ENCODE results near the gene HUNK. TPM values are rescaled to one million over a fixed set of nuclear protein-coding genes. Genes with fewer than 3 reads are reported as not detected.

The HUNK gene
- total RNA-seq, 4 donors from 2014 or later, result 1.6 to 7.0 (median 3.4) TPM

GRCh38 chr21:31931644-31932469 lies 59.0 kb downstream of the HUNK start:
- Histone ChIP-seq H3K36me3 (no peaks in the 10 kb centered on the region), H3K9me3 (no peaks in the 10 kb centered on the region), H3K27me3 (no peaks in the 10 kb centered on the region), H3K4me1 (no peaks in the 10 kb centered on the region), H3K4me3 (no peak overlapping the region), H3K27ac (no peak overlapping the region)
- TF ChIP-seq CTCF (IDR thresholded peaks at IDR 0.05) (no peak), POLR2A (IDR thresholded peaks at IDR 0.05) (no peak)
- no peak for DNase-seq

GRCh38 chr21:31932470-31932764 lies 59.6 kb downstream of the HUNK start:
- Histone ChIP-seq H3K36me3 (no peaks in the 10 kb centered on the region), H3K27me3 (no peaks in the 10 kb centered on the region), H3K9me3 (no peaks in the 10 kb centered on the region), H3K4me3 (no peak overlapping the region), H3K27ac (no peak overlapping the region), H3K4me1 (no peaks in the 10 kb centered on the region)
- no peak for DNase-seq
- TF ChIP-seq CTCF (IDR thresholded peaks at IDR 0.05) (no peak), POLR2A (IDR thresholded peaks at IDR 0.05) (no peak)

GRCh38 chr21:31937303-31937702 lies 64.5 kb downstream of the HUNK start:
- TF ChIP-seq POLR2A (IDR thresholded peaks at IDR 0.05) (no peak), CTCF (IDR thresholded peaks at IDR 0.05) (no peak)
- H3K36me3 ChIP-seq, result no peaks in the 10 kb centered on the region
- no peak overlapping the region for H3K27ac ChIP-seq
- no peaks in the 10 kb centered on the region for H3K27me3 ChIP-seq
- H3K4me1 ChIP-seq, result no peaks in the 10 kb centered on the region
- H3K9me3 ChIP-seq, result no peaks in the 10 kb centered on the region
- no peak overlapping the region for H3K4me3 ChIP-seq
- no peak for DNase-seq

- no peak overlapping the region for H3K4me3 ChIP-seq
- H3K4me1 ChIP-seq, result no peaks in the 10 kb centered on the region
- H3K36me3 ChIP-seq, result no peaks in the 10 kb centered on the region
- TF ChIP-seq CTCF (IDR thresholded peaks at IDR 0.05), result no peak
- TF ChIP-seq POLR2A (IDR thresholded peaks at IDR 0.05), result no peak
- H3K27ac ChIP-seq, result no peak overlapping the region
- no peaks in the 10 kb centered on the region for H3K27me3 ChIP-seq
- no peaks in the 10 kb centered on the region for H3K9me3 ChIP-seq
- no peak for DNase-seq
Measured at GRCh38 chr21:31938330-31939301, 65.8 kb downstream of the HUNK start.

GRCh38 chr21:31941694-31942093 lies 68.9 kb downstream of the HUNK start:
- H3K27me3 ChIP-seq, result no peaks in the 10 kb centered on the region
- no peak for DNase-seq
- no peak overlapping the region for H3K27ac ChIP-seq
- no peaks in the 10 kb centered on the region for H3K36me3 ChIP-seq
- TF ChIP-seq POLR2A (IDR thresholded peaks at IDR 0.05) (no peak), CTCF (IDR thresholded peaks at IDR 0.05) (no peak)
- no peak overlapping the region for H3K4me3 ChIP-seq
- H3K9me3 ChIP-seq, result no peaks in the 10 kb centered on the region
- no peaks in the 10 kb centered on the region for H3K4me1 ChIP-seq
